HG03442 (cell line): ENCODE results near the gene IQCH.

ENCODE experiments used
- ATAC-seq: cut with Tn5 transposase; IDR thresholded peaks from one replicate; pipeline ENCODE4 v1.9.1; 2021; ENCODE audit warnings: mild to moderate bottlenecking, moderate library complexity; ENCODE audit not compliant: unreplicated experiment

Gene IQCH

DNA sequence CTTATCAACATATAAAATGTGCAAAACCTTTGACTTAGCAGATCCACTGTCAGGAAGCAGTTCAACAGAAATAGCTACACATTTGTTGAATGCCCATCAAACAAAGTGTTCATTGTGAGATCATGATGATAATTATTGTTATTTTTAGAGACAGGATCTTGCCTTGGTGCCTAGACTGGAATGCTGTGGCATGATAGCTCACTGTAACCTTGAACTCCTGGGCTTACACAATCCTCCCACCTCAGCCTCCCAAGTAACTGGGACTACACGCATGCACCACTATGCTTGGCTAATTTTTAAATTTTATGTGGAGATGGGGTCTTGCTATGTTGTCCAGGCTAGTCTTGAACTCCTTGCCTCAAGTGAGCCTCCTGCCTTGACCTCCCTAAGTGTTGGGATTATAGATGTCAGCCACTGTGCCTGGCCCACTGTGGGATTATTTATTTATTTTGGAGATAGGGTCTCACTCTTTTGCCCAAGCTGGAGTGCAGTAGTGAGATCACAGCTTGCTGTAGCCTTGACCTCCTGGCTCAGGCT, 296.7 kb downstream of the IQCH start:
- ATAC-seq: no peak
